OCI-LY7 (cell line): ENCODE data around the gene KLHDC8B. TPM values are rescaled to one million over a fixed set of nuclear protein-coding genes. Genes with fewer than 3 reads are reported as not detected.
"Not testable (repeated sequence)": the region's sequence is repeated elsewhere in the genome, so short reads cannot be mapped to it uniquely, and the experiment has no call there.

Experiments
- BruUV-seq: library from RNA; stranded (reverse); fragments of 400-500 nt; replicated peaks from 2 replicates; lab custom pipeline; 2021; lab: Mats Ljungman, UMichigan
- CTCF ChIA-PET: fragments of 300-600 bp; sonication (Branson Sonifier 250); formaldehyde crosslinking; loops from one replicate; lab custom pipeline; 2022; ENCODE audit warnings: antibody characterized with exemption; ENCODE audit not compliant: unreplicated experiment; lab: Charles Lee
- POLR2A ChIA-PET: fragments of 300-600 bp; sonication (Branson Sonifier 250); formaldehyde crosslinking; loops from one replicate; lab custom pipeline; 2022; ENCODE audit warnings: antibody characterized with exemption; lab: Charles Lee
- DNase-seq: peaks from one replicate; pipeline ENCODE4 v3.0.0-alpha.2; 2015; ENCODE audit warnings: low spot score
- H2AFZ ChIP-seq: fragments of 200-600 bp; sonication (generic), shearing (Covaris generic); 2 replicates; pipeline ENCODE4 v1.6.1; 2014; ENCODE audit warnings: mild to moderate bottlenecking, antibody characterized with exemption, low read length, moderate library complexity
- H3K27ac ChIP-seq: fragments of 200-600 bp; sonication (generic); 2 replicates; pipeline ENCODE4 v1.5.1; 2014; ENCODE audit warnings: mixed run types, low read depth, mild to moderate bottlenecking, moderate library complexity, low read length, inconsistent platforms; ENCODE audit not compliant: poor library complexity, severe bottlenecking
- H3K36me3 ChIP-seq: fragments of 200-600 bp; sonication (generic); 2 replicates; pipeline ENCODE4 v1.6.1; 2014; ENCODE audit warnings: mild to moderate bottlenecking, antibody characterized with exemption, low read length, moderate library complexity, mixed read lengths; ENCODE audit not compliant: insufficient read depth
- H3K4me1 ChIP-seq: fragments of 200-600 bp; sonication (generic); 2 replicates; pipeline ENCODE4 v1.5.1; 2014; ENCODE audit warnings: mild to moderate bottlenecking, low read length; ENCODE audit not compliant: insufficient read depth, poor library complexity, severe bottlenecking
- H3K4me2 ChIP-seq: fragments of 200-600 bp; sonication (generic); 2 replicates; pipeline ENCODE4 v1.6.1; 2014; ENCODE audit warnings: mild to moderate bottlenecking, low read length
- H3K4me3 ChIP-seq: fragments of 200-600 bp; sonication (generic); 2 replicates; pipeline ENCODE4 v1.5.1; 2014; ENCODE audit warnings: mild to moderate bottlenecking, low read depth, low read length; ENCODE audit not compliant: poor library complexity, severe bottlenecking
- H3K79me2 ChIP-seq: fragments of 200-600 bp; sonication (generic); 2 replicates; pipeline ENCODE4 v1.6.1; 2016; ENCODE audit warnings: low read depth, mild to moderate bottlenecking, low read length, moderate library complexity, mixed read lengths; ENCODE audit not compliant: insufficient read depth
- H3K9me2 ChIP-seq: fragments of 200-600 bp; sonication (generic); 2 replicates; pipeline ENCODE4 v1.6.1; 2016; ENCODE audit warnings: mild to moderate bottlenecking, low read length, mixed read lengths; ENCODE audit not compliant: insufficient read depth
- H3K9me3 ChIP-seq: fragments of 200-600 bp; sonication (generic); 2 replicates; pipeline ENCODE4 v1.6.1; 2014; ENCODE audit warnings: mild to moderate bottlenecking, mixed run types, low read length, mixed read lengths
- H4K20me1 ChIP-seq: fragments of 200-600 bp; sonication (generic); 2 replicates; pipeline ENCODE4 v1.6.1; 2014; ENCODE audit warnings: mild to moderate bottlenecking, antibody characterized with exemption, low read length, moderate library complexity, mixed read lengths; ENCODE audit not compliant: insufficient read depth
- CTCF ChIP-seq: fragments of 200-600 bp; sonication (generic); conservative IDR thresholded peaks from 2 replicates; pipeline ENCODE4 v1.5.1; 2014; ENCODE audit warnings: mild to moderate bottlenecking, antibody characterized with exemption, low read length, moderate library complexity, mixed read lengths
- EZH2phosphoT487 ChIP-seq: fragments of 200-600 bp; sonication (generic); IDR thresholded peaks from 2 replicates; pipeline ENCODE4 v1.6.1; 2018; ENCODE audit warnings: low read depth, borderline replicate concordance, mild to moderate bottlenecking, mixed run types, antibody characterized with exemption, low read length, moderate library complexity, mixed read lengths
- intact Hi-C: fragments of 100-400 bp; cut with micrococcal nuclease; formaldehyde crosslinking; loops from one replicate; pipeline ENCODE4 v1.10.0; 2022; ENCODE audit not compliant: unreplicated experiment
- total RNA-seq, 2 experiments: library from RNA; depleted of rRNA in 1 of 2; stranded (reverse); fragments of >200 nt in 1 of 2; shearing (Covaris generic) in 1 of 2; gene quantifications; 2 replicates each; pipeline ENCODE4 v1.2.3, GENCODE V29; 2014 to 2022

Gene KLHDC8B
- total RNA-seq, 2 experiments from 2014 or later = 0.69 to 0.91 TPM

GRCh38 chr3:49217688-49218470 is 46.5 kb downstream of the KLHDC8B start:
- ChIA-PET POLR2A (interaction anchor here (0.6 kb wide), 1 partner anchor 114 kb away, joined by 3 read pairs; no protein-coding TSS in a partner anchor), CTCF (no interaction called here)
- Histone ChIP-seq H3K4me3 (no peak overlapping the region), H3K4me2 (no peak overlapping the region), H3K4me1 (no peaks in the 10 kb centered on the region), H3K27ac (no peak overlapping the region), H3K9me3 (peaks cover 7% of the 10 kb centered on the region), H3K9me2 (no peaks in the 10 kb centered on the region), H4K20me1 (no peaks in the 10 kb centered on the region), H3K79me2 (no peaks in the 10 kb centered on the region), H3K36me3 (no peaks in the 10 kb centered on the region), H2AFZ (no peak overlapping the region)
- BruUV-seq = no TSS peak
- TF ChIP-seq CTCF (no peak), EZH2phosphoT487 (no peak)
- intact Hi-C loops = no loop called here
- DNase-seq = no peak

- H3K4me3 ChIP-seq, H3K9me2 ChIP-seq, H3K4me1 ChIP-seq, H3K9me3 ChIP-seq, H3K79me2 ChIP-seq, DNase-seq, H3K27ac ChIP-seq, CTCF ChIA-PET, intact Hi-C loops, H4K20me1 ChIP-seq, H3K4me2 ChIP-seq, H3K36me3 ChIP-seq, POLR2A ChIA-PET, BruUV-seq, H2AFZ ChIP-seq: not testable (repeated sequence)
These were observed 47.1 kb downstream of the KLHDC8B start for GRCh38 chr3:49218471-49218989.

GRCh38 chr3:49219132-49219531 is 47.7 kb downstream of the KLHDC8B start:
- H3K9me3 ChIP-seq = peaks cover 4% of the 10 kb centered on the region
- H3K27ac ChIP-seq = no peak overlapping the region
- no peak for DNase-seq
- H3K4me2 ChIP-seq = no peak overlapping the region
- no peaks in the 10 kb centered on the region for H3K79me2 ChIP-seq
- ChIA-PET POLR2A (no interaction called here), CTCF (no interaction called here)
- no TSS peak for BruUV-seq
- no peaks in the 10 kb centered on the region for H3K4me1 ChIP-seq
- no peaks in the 10 kb centered on the region for H4K20me1 ChIP-seq
- no peak overlapping the region for H3K4me3 ChIP-seq
- H2AFZ ChIP-seq = no peak overlapping the region
- H3K36me3 ChIP-seq = no peaks in the 10 kb centered on the region
- intact Hi-C loops = no loop called here
- H3K9me2 ChIP-seq = no peaks in the 10 kb centered on the region
- no peak for TF ChIP-seq EZH2phosphoT487
- TF ChIP-seq CTCF = no peak

GRCh38 chr3:49220985-49221563 is 49.7 kb downstream of the KLHDC8B start:
- H3K79me2 ChIP-seq, H3K9me2 ChIP-seq, DNase-seq, H3K4me2 ChIP-seq, H3K36me3 ChIP-seq, H4K20me1 ChIP-seq, H3K27ac ChIP-seq, H3K4me3 ChIP-seq, CTCF ChIA-PET, H3K9me3 ChIP-seq, H3K4me1 ChIP-seq, intact Hi-C loops, H2AFZ ChIP-seq, BruUV-seq: not testable (repeated sequence)
- POLR2A ChIA-PET = interaction anchor here (0.6 kb wide), 1 partner anchor 117 kb away, joined by 3 read pairs; no protein-coding TSS in a partner anchor
